Measurements from ENCODE around the gene NTRK2. TPM values are rescaled to one million over a fixed set of nuclear protein-coding genes. Genes with fewer than 3 reads are reported as not detected.

NTRK2 gene
- total RNA-seq, 1 donor from 2014 or later: 16.0 TPM

- H3K4me1 ChIP-seq: no peaks in the 10 kb centered on the region
- no peaks in the 10 kb centered on the region for H3K9me3 ChIP-seq
- no peaks in the 10 kb centered on the region for H3K36me3 ChIP-seq
- no peaks in the 10 kb centered on the region for H3K27me3 ChIP-seq
- no peak for DNase-seq (ENCODE audit: extremely low spot score in 2 of 2)
- no peak overlapping the region for H3K27ac ChIP-seq
- TF ChIP-seq POLR2A (IDR thresholded peaks at IDR 0.05): no peak
- no peak for TF ChIP-seq CTCF (IDR thresholded peaks at IDR 0.05)
- TF ChIP-seq POLR2AphosphoS5 (IDR thresholded peaks at IDR 0.05; ENCODE audit: insufficient read depth in 1 of 2, low read depth in 1 of 2): no peak
- H3K4me3 ChIP-seq: no peak overlapping the region
- intact Hi-C loops (cut with DNase I): no loop called here
Measured at GRCh38 chr9:84874596-84874995, 205.1 kb downstream of the NTRK2 start.

GRCh38 chr9:84875193-84875592 lies 205.7 kb downstream of the NTRK2 start:
- H3K9me3 ChIP-seq: no peaks in the 10 kb centered on the region
- H3K27me3 ChIP-seq: no peaks in the 10 kb centered on the region
- H3K36me3 ChIP-seq: no peaks in the 10 kb centered on the region
- no peaks in the 10 kb centered on the region for H3K4me1 ChIP-seq
- H3K27ac ChIP-seq: no peak overlapping the region
- H3K4me3 ChIP-seq: no peak overlapping the region
- no peak for DNase-seq (ENCODE audit: extremely low spot score in 2 of 2)
- TF ChIP-seq POLR2AphosphoS5 (IDR thresholded peaks at IDR 0.05; ENCODE audit: insufficient read depth in 1 of 2, low read depth in 1 of 2) (no peak), CTCF (IDR thresholded peaks at IDR 0.05) (no peak), POLR2A (IDR thresholded peaks at IDR 0.05) (no peak)
- intact Hi-C loops (cut with DNase I): no loop called here

- no peak for DNase-seq (ENCODE audit: extremely low spot score in 2 of 2)
- Histone ChIP-seq H3K9me3 (no peaks in the 10 kb centered on the region), H3K27ac (no peak overlapping the region), H3K27me3 (no peaks in the 10 kb centered on the region), H3K36me3 (no peaks in the 10 kb centered on the region), H3K4me3 (no peak overlapping the region), H3K4me1 (no peaks in the 10 kb centered on the region)
- no peak for TF ChIP-seq POLR2AphosphoS5 (IDR thresholded peaks at IDR 0.05; ENCODE audit: insufficient read depth in 1 of 2, low read depth in 1 of 2)
- TF ChIP-seq POLR2A (IDR thresholded peaks at IDR 0.05): no peak
- no peak for TF ChIP-seq CTCF (IDR thresholded peaks at IDR 0.05)
- intact Hi-C loops (cut with DNase I): no loop called here
Measured at GRCh38 chr9:84879631-84880030, 210.1 kb downstream of the NTRK2 start.

- H3K27me3 ChIP-seq: no peaks in the 10 kb centered on the region
- no peaks in the 10 kb centered on the region for H3K9me3 ChIP-seq
- no peaks in the 10 kb centered on the region for H3K4me1 ChIP-seq
- H3K4me3 ChIP-seq: no peak overlapping the region
- H3K36me3 ChIP-seq: no peaks in the 10 kb centered on the region
- TF ChIP-seq CTCF (IDR thresholded peaks at IDR 0.05) (no peak), POLR2AphosphoS5 (IDR thresholded peaks at IDR 0.05; ENCODE audit: insufficient read depth in 1 of 2, low read depth in 1 of 2) (no peak), POLR2A (IDR thresholded peaks at IDR 0.05) (no peak)
- DNase-seq (ENCODE audit: extremely low spot score in 2 of 2): no peak
- intact Hi-C loops (cut with DNase I): no loop called here
- H3K27ac ChIP-seq: no peak overlapping the region
Measured at GRCh38 chr9:84880835-84881234, 211.3 kb downstream of the NTRK2 start.

- H3K9me3 ChIP-seq: no peaks in the 10 kb centered on the region
- intact Hi-C loops (cut with DNase I): no loop called here
- H3K27me3 ChIP-seq: no peaks in the 10 kb centered on the region
- no peaks in the 10 kb centered on the region for H3K36me3 ChIP-seq
- DNase-seq (ENCODE audit: extremely low spot score in 2 of 2): no peak
- H3K4me1 ChIP-seq: no peaks in the 10 kb centered on the region
- TF ChIP-seq POLR2A (IDR thresholded peaks at IDR 0.05) (no peak), CTCF (IDR thresholded peaks at IDR 0.05) (no peak), POLR2AphosphoS5 (IDR thresholded peaks at IDR 0.05; ENCODE audit: insufficient read depth in 1 of 2, low read depth in 1 of 2) (no peak)
- no peak overlapping the region for H3K4me3 ChIP-seq
- no peak overlapping the region for H3K27ac ChIP-seq
Measured at GRCh38 chr9:84886866-84887265, 217.3 kb downstream of the NTRK2 start.

All from vagina (tissue), 2 donors.